Mononuclear cell (primary cell): ENCODE results near the gene TBC1D22A. TPM values are rescaled to one million over a fixed set of nuclear protein-coding genes. Genes with fewer than 3 reads are reported as not detected.

Experiments
- H3K27me3 ChIP-seq: 2 replicates; pipeline ENCODE4 v1.6.0; 2011; ENCODE audit warnings: low read length, control low read depth; ENCODE audit not compliant: insufficient read depth
- H3K4me1 ChIP-seq: 2 replicates; pipeline ENCODE4 v1.5.1; 2011; ENCODE audit warnings: mild to moderate bottlenecking, low read length, control low read depth; ENCODE audit not compliant: insufficient read depth
- H3K4me3 ChIP-seq: 2 replicates; pipeline ENCODE4 v1.5.1; 2011; ENCODE audit warnings: mild to moderate bottlenecking, low read length, moderate library complexity
- H3K9me3 ChIP-seq: 2 replicates; pipeline ENCODE4 v1.5.1; 2011; ENCODE audit warnings: low read depth, mild to moderate bottlenecking, control low read depth, low read length
- total RNA-seq: library from RNA; depleted of rRNA; stranded (reverse); fragments of >200 nt; gene quantifications from one replicate; pipeline ENCODE4 v1.2.3, GENCODE V29; 2012

TBC1D22A gene
- total RNA-seq, 1 donor: 14.1 TPM

DNA sequence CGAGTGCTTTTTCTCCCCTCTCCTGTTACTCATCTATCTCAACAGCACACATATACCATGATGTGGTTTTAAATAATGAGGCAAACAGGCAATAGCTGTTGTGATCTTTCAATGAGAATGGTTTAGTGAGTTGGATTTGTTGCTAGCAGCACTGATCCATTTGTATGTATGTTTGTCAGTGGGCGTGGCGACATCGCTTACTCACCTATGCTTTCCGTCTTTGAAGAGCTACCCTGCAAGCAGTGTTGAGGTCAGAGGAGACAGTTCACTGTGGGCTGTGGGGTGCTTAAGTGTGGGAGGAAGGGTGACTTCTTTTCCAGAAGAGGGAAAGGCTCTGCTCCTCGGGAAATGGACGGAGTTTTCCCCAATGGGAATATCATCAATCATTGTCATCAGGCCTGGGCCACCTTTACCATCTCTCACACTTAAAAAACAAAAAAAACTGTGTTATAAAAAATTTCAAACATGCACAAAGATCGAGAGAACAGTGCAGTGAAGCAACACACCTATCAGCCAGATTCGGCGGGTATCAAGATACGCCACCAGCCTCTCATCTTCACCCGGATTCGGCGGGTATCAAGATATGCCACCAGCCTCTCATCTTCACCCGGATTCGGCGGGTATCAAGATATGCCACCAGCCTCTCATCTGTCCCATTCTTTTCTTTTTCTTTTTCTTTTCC is 83.8 kb downstream of the TBC1D22A start:
- Histone ChIP-seq H3K4me1 (no peaks in the 10 kb centered on the region), H3K9me3 (no peaks in the 10 kb centered on the region), H3K4me3 (no peak overlapping the region), H3K27me3 (no peaks in the 10 kb centered on the region)

DNA sequence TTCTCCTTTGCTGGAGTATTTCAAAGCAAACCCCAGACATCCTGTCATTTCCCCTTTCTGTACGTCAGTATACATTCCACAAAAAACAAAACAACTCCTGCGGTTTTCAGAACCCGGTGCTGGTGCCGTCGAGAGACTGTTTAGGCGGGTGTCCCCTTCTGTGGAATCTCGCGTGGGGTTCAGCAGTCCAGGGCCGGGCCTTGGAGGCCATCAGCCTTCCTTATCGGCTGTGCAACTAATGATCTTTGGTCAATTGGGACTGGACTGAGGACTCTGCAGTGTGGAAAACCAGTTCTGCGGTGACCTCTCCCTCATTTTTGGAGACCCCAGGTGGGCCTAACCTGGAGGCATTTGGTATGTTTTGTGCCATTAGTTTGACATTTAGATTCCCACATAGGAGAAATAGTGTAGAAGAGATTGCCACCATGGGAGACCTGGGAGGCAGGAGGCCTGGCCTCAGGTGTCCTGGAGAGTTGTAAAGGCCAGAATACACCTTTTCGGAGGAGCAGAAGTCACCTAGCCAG is 84.4 kb downstream of the TBC1D22A start:
- H3K27me3 ChIP-seq: no peaks in the 10 kb centered on the region
- no peak overlapping the region for H3K4me3 ChIP-seq
- no peaks in the 10 kb centered on the region for H3K4me1 ChIP-seq
- no peaks in the 10 kb centered on the region for H3K9me3 ChIP-seq

DNA sequence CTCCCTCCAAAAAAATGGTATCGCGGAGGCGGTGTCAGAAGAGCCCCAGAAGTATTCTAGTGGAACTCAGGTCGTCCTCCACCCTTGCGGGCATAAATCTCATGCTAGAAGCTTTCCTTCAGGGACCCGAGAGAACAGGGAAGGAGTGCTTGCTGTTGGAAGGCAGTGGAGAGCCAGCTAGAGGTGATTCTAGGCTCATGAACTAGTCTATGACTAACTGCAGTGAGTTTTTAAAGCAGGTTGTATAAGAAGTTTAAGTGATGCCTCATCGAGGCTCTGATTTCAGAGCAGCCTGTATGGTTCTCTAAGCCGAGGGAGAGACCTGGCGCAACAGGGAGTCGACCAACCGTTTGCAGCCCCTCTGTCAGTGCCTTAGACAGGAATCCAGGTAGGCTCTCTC is 85.7 kb downstream of the TBC1D22A start:
- Histone ChIP-seq H3K9me3 (no peaks in the 10 kb centered on the region), H3K4me3 (no peak overlapping the region), H3K27me3 (no peaks in the 10 kb centered on the region), H3K4me1 (no peaks in the 10 kb centered on the region)

DNA sequence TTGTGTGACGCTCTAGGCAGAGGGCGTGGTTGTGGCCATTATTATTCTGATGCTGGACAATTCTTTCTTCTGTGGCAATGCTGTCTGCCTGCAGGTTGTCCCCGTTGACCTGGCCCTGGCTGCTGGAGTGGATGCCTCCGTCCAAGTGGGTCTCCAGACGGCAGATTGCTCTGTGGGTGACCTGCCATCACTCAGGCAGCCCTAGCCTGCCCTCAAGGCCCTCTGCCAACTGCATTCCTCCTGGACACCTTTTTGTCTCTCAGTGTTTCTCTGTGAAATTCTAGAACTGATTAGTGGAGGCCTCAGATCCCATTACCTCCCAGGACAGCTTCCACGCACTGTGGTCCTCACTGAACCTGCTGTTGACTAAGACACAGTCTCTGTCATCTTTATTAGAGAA is 86.7 kb downstream of the TBC1D22A start:
- Histone ChIP-seq H3K4me3 (no peak overlapping the region), H3K27me3 (no peaks in the 10 kb centered on the region), H3K4me1 (peaks cover 8% of the 10 kb centered on the region), H3K9me3 (no peaks in the 10 kb centered on the region)

DNA sequence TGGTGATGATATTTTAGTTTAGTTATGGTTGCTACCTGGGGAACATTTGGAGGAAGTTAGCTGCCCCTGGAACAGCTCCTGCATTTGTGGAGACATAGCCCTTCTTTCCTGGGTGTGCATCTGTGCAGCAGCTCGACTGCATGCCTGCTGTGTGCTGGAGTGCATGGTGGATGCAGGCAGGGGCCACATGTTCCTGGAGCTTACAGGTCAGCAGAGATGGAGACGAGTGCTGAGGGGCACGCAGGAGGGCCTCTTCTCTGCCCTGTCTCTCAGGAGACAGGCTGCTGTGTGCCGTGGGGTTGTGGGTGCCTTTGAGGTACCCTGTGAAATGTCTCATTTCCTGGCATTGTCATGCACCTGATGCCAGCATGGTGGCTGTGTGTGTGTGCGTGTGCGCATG is 87.5 kb downstream of the TBC1D22A start:
- Histone ChIP-seq H3K4me1 (peaks cover 16% of the 10 kb centered on the region), H3K9me3 (no peaks in the 10 kb centered on the region), H3K4me3 (no peak overlapping the region), H3K27me3 (no peaks in the 10 kb centered on the region)

DNA sequence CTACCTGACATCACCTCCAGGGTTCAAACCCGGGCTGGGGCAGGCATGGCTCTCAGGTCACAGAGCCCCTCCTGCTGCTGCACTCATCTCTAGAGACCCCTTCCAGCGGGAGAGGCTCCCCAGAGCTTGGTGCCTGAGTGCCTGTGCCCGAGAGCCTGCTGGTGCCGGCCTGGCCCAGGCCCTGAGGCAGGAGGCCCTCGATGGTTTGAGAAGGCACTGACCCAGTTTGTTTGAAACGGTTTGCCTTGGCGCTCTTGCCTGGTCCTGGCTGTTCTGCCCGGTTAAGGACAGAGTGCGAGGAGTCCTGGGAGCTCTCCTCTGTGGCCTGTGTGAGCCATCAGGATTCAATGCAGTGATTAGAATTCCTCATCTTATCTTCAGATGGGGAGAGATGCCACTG is 88.9 kb downstream of the TBC1D22A start:
- Histone ChIP-seq H3K4me3 (no peak overlapping the region), H3K9me3 (no peaks in the 10 kb centered on the region), H3K27me3 (no peaks in the 10 kb centered on the region), H3K4me1 (peaks cover 17% of the 10 kb centered on the region)

DNA sequence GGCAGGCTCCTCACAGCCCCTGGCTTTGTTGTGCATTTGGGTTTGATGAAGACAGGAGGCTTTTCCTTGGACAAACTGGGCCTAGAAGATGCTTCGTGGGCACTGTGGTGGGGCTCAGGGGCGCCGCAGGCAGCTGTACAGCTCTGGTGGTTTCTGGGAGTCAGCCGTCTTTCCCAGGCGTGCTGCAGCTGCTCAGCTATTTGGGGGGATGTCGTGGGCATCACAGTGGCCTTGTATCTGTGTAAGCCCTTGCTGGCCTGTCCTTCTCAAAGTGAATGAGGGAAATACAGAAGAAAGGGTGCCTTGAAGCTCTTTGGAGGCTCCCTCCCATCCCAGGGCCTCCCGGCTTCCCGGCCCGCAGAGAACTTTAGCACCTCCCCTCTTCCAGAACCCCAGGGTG is 89.5 kb downstream of the TBC1D22A start:
- Histone ChIP-seq H3K4me3 (no peak overlapping the region), H3K4me1 (peaks cover 17% of the 10 kb centered on the region), H3K27me3 (no peaks in the 10 kb centered on the region), H3K9me3 (no peaks in the 10 kb centered on the region)

DNA sequence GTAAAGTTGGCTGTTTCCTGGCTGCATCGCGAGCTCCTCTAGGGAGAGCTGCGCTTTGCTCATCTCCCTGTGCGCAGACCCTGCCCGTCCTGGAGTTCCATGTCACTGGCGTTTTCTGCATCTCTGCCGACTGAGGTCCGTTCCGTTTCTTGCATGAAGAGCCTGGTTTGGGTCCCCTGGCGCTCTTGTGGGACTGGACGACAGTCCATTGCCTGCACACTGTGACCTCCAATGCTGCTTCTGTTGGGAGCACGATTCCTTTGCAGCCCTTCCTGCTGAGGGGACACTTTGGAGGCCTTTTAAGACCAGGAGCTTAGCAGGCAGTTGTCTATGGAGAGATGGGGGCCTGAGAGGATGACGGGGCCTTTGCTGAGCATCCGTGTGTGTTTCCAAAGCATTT is 90.3 kb downstream of the TBC1D22A start:
- Histone ChIP-seq H3K9me3 (no peaks in the 10 kb centered on the region), H3K4me1 (peaks cover 17% of the 10 kb centered on the region), H3K27me3 (no peaks in the 10 kb centered on the region), H3K4me3 (no peak overlapping the region)

DNA sequence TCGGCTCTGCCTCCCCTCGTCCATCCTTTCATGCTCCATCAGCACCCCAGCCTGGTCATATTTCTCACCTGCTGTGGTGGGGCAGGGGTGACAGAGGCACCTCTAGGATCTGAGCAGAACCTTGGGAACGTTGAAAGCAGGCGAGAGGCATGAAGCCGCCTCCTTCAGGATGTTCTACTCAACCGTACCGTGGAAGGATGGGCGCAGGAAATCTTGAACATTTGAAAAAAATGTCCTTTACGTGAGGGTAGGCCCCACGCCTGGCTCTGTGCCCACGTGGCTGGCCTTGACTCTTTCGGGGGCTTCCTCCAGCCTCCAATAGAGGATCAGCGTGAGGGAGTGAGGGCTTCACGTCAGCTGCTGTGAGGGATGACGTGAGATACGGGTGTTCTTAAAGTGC is 90.7 kb downstream of the TBC1D22A start:
- Histone ChIP-seq H3K9me3 (no peaks in the 10 kb centered on the region), H3K27me3 (no peaks in the 10 kb centered on the region), H3K4me1 (peaks cover 17% of the 10 kb centered on the region), H3K4me3 (no peak overlapping the region)

DNA sequence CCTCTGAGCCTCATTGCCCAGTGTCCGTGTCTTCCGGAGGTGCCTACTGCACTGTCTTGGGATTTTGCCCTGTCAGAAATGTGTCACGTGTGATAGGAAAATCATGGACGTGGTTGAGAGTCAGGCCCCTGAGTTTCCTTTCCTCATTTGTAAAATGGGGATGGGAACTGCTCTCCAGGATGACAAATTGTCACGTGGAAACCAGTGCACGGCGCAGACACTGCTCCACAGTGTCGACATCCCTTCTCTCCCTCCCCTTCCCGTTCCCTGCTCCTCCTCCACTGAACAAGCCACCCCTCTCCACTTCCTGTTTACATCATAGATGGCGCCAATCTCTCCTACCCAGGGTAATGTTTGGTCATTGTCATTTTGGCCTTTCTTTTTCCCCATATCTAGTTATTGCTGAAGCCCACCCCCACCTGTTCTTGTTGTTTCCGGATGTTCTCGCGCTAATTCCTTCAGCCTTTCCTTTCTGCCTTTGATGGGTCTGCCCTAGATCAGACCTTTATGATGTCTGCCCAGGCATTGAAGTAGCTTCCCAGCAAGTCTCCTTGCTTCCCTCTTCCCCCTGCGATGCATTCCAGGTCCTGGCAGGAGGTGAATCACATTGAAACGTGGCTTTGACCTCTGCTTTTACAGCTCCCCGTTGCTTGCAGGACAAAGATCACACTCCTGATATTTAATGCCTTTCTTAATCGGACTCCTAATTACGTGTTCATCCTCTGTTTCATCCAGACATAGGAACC is 91.8 kb downstream of the TBC1D22A start:
- no peaks in the 10 kb centered on the region for H3K9me3 ChIP-seq
- no peaks in the 10 kb centered on the region for H3K27me3 ChIP-seq
- H3K4me1 ChIP-seq: peaks cover 17% of the 10 kb centered on the region
- no peak overlapping the region for H3K4me3 ChIP-seq

DNA sequence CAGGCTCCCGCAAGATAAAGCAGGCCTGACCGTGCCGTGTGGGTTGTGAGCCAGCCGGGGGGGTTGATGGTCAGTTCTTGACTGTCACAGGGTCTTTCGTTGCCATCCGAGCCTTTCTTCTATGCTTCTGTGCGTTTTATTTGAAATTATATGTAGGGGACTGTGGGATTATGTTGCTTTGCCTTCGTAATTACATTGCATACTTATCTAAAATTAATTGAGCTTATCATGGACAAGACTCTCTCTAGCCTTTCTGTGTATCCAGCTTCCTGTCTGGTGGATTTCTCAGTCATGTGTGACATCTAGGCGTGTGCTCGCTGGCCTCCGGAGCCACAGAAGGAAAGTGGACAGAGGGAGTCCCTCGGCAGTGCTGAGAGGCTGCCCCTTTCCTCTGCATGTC is 93.2 kb downstream of the TBC1D22A start:
- no peaks in the 10 kb centered on the region for H3K9me3 ChIP-seq
- peaks cover 17% of the 10 kb centered on the region for H3K4me1 ChIP-seq
- no peaks in the 10 kb centered on the region for H3K27me3 ChIP-seq
- H3K4me3 ChIP-seq: no peak overlapping the region

DNA sequence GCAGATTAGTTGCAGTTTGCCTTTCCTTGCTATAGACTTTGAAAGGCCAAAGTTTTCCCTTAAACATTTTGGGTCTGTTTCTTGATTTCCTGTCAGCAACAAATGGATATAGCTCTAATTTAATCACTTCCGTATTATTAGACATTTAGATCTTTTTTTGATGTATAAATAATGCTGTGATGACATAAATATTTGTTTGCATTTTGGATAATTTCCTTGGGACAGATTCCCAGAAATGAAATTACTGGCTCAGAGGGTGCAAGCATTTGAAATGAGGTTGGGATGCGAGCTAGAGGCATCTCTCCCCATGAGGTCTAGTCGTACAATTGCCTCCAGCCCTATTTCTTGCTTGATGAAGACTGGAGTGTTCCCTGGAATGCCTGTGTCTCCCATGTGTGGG is 94.2 kb downstream of the TBC1D22A start:
- Histone ChIP-seq H3K27me3 (no peaks in the 10 kb centered on the region), H3K9me3 (no peaks in the 10 kb centered on the region), H3K4me3 (no peak overlapping the region), H3K4me1 (peaks cover 17% of the 10 kb centered on the region)

DNA sequence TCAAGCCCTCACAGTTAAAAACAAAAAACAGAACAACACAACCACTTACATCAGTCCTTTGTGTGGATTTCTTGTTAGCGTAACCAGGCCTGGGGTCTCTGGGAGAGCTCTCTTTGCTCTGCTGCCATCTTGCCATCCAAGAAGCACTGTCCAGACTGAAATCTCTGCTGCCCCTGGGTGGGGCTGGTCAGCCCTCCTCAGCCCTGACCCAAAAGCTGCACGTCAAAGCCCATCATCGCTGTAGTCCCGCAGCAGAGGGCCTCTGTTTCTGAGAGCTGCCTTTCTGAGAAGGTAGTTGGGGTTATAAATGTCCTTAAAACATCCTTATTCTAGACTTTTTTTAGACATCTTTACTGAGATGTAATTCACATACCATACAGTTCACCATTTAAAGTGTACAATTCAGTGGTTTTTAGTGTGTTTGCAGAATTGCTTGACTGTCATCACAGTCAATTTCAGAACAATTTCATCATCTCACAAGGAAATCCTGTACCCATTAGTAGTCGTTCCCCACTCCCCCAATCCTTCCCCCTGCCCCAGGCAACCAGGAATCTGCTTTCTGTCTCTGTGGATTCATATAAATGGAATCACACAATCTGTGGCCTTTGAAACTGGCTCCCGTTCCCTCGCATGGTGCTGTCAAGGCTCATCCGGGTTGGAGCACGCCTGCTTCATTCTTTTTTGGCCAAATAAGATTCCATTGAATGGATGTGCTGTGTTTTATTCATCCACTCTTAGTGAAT is 94.9 kb downstream of the TBC1D22A start:
- H3K4me1 ChIP-seq: peaks cover 17% of the 10 kb centered on the region
- no peaks in the 10 kb centered on the region for H3K9me3 ChIP-seq
- H3K4me3 ChIP-seq: no peak overlapping the region
- no peaks in the 10 kb centered on the region for H3K27me3 ChIP-seq

DNA sequence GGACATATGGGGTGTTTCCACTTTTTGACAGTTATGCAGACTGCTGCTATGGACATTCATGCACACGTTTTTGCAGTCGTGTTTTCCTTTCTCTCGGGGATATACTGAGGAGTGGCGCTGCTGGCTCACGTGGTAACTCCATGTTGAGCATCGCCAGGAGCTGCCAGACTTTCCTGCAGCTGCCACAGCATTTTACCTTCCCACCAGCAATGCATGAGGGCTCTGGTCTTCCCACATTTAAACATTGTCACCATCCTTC is 95.4 kb downstream of the TBC1D22A start:
- Histone ChIP-seq H3K4me3 (no peak overlapping the region), H3K4me1 (peaks cover 22% of the 10 kb centered on the region), H3K9me3 (no peaks in the 10 kb centered on the region), H3K27me3 (no peaks in the 10 kb centered on the region)

DNA sequence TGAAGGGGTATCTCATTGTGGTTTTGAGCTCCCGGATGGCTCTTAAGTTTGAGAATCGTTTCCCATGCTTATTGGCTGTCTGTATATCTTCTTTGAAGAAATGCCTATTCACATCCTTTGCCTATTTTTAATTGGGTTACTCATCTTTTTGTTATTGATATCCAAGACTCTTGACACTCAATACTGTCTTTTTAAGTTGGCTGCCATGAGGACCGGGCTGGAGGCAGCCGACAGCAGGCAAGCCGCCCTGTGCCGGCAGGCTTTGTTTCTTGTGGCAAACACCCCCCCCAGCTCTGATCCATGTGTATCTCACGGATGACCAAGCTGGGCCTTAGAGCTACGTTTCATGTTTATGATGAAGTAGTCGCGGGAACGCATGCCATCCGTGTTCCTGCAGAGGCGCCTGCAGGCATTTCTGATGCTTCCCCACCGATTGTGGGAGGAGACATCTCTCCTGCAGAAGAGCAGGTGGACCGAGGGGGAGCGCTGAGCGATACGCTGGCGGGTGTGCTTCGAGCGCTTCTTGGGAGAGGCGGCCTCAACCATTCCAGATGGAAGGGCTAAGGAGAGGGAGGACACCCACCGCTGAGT is 95.8 kb downstream of the TBC1D22A start:
- Histone ChIP-seq H3K9me3 (no peaks in the 10 kb centered on the region), H3K27me3 (no peaks in the 10 kb centered on the region), H3K4me3 (no peak overlapping the region), H3K4me1 (peaks cover 26% of the 10 kb centered on the region)
